Osteoblast (primary cell): ENCODE data around the gene PSG2. TPM values are rescaled to one million over a fixed set of nuclear protein-coding genes. Genes with fewer than 3 reads are reported as not detected.
"Not testable (repeated sequence)": the region's sequence is repeated elsewhere in the genome, so short reads cannot be mapped to it uniquely, and the experiment has no call there.

Experiments used
- DNase-seq: peaks from one replicate; pipeline ENCODE4 v3.0.0; 2011; ENCODE audit warnings: low spot score, mixed read lengths; ENCODE audit not compliant: insufficient read length; ENCODE audit errors: missing footprints
- H2AFZ ChIP-seq: 2 replicates; pipeline ENCODE4 v1.6.0; 2011; ENCODE audit warnings: mild to moderate bottlenecking, low read length
- H3K27ac ChIP-seq: 2 replicates; pipeline ENCODE4 v1.5.1; 2011; ENCODE audit warnings: mild to moderate bottlenecking, low read depth, low read length, moderate library complexity
- H3K27me3 ChIP-seq: 2 replicates; pipeline ENCODE4 v1.6.0; 2012; ENCODE audit warnings: mild to moderate bottlenecking, control low read depth, inconsistent platforms, low read length, moderate library complexity; ENCODE audit not compliant: insufficient read depth
- H3K36me3 ChIP-seq: 2 replicates; pipeline ENCODE4 v1.5.1; 2011; ENCODE audit warnings: mild to moderate bottlenecking, low read length, control low read depth, moderate library complexity; ENCODE audit not compliant: insufficient read depth
- H3K4me1 ChIP-seq: 2 replicates; pipeline ENCODE4 v1.5.1; 2011; ENCODE audit warnings: mild to moderate bottlenecking, low read length, control low read depth, moderate library complexity; ENCODE audit not compliant: insufficient read depth
- H3K4me2 ChIP-seq: 2 replicates; pipeline ENCODE4 v1.6.0; 2011; ENCODE audit warnings: mild to moderate bottlenecking, low read length; ENCODE audit not compliant: insufficient read depth
- H3K4me3 ChIP-seq: fragments of 200-600 bp; sonication (generic); 3 replicates; pipeline ENCODE4 v1.5.1; 2012; ENCODE audit warnings: mild to moderate bottlenecking, low read length, inconsistent platforms; ENCODE audit not compliant: insufficient read depth
- H3K79me2 ChIP-seq: 2 replicates; pipeline ENCODE4 v1.6.0; 2012; ENCODE audit warnings: mild to moderate bottlenecking, low read length, control low read depth, inconsistent platforms; ENCODE audit not compliant: insufficient read depth
- H3K9me3 ChIP-seq: 2 replicates; pipeline ENCODE4 v1.5.1; 2011; ENCODE audit warnings: low read depth, low read length, control low read depth
- H4K20me1 ChIP-seq: 2 replicates; pipeline ENCODE4 v1.6.0; 2012; ENCODE audit warnings: mild to moderate bottlenecking, low read length, control low read depth; ENCODE audit not compliant: insufficient read depth
- CTCF ChIP-seq: IDR thresholded peaks from 2 replicates; pipeline ENCODE4 v1.5.1; 2011; ENCODE audit warnings: mild to moderate bottlenecking, low read depth, low read length, moderate library complexity; ENCODE audit errors: extremely low read depth
- total RNA-seq: library from RNA; depleted of rRNA; stranded (reverse); fragments of >200 nt; gene quantifications from 2 replicates; pipeline ENCODE4 v1.2.3, GENCODE V29; 2012

PSG2 gene
- total RNA-seq, 1 donor, result not detected

- peak; percentile 42 for TF ChIP-seq CTCF
- H3K36me3 ChIP-seq, H2AFZ ChIP-seq, H3K9me3 ChIP-seq, H3K27ac ChIP-seq, H3K79me2 ChIP-seq, DNase-seq, H3K27me3 ChIP-seq, H3K4me1 ChIP-seq, H3K4me3 ChIP-seq, H3K4me2 ChIP-seq, H4K20me1 ChIP-seq: not testable (repeated sequence)
Measured at GRCh38 chr19:43031645-43032044, 50.9 kb downstream of the PSG2 start.

GRCh38 chr19:43028866-43029265, 53.6 kb downstream of the PSG2 start:
- no peaks in the 10 kb centered on the region for H3K36me3 ChIP-seq
- H3K79me2 ChIP-seq, result no peaks in the 10 kb centered on the region
- H2AFZ ChIP-seq, result no peak overlapping the region
- TF ChIP-seq CTCF, result no peak
- H3K27me3 ChIP-seq, result no peaks in the 10 kb centered on the region
- H3K4me2 ChIP-seq, result no peak overlapping the region
- H3K4me3 ChIP-seq, result no peak overlapping the region
- no peaks in the 10 kb centered on the region for H3K9me3 ChIP-seq
- no peaks in the 10 kb centered on the region for H3K4me1 ChIP-seq
- no peaks in the 10 kb centered on the region for H4K20me1 ChIP-seq
- H3K27ac ChIP-seq, result no peak overlapping the region
- no peak for DNase-seq

DNA sequence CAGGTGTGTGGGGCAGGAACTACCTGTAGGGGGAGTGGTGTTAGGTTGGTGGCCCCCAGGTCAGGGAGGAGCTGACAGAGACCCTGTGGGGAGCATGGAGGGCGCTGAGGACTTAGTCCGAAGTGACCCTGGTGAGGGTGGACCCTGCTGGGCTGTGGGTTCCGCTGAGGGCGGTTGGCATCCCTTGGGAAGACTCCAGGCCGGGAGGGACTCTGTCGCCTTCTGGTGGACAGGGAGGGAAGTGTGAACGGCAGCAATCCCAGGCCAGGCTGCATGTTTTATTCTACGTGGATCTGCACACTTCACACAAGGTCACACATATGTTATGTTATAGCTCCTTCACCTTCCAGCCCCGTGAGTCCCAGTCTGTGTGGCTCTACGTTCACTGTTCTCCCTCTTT, 54.5 kb downstream of the PSG2 start:
- H3K79me2 ChIP-seq, H3K4me2 ChIP-seq, H3K27ac ChIP-seq, H3K4me1 ChIP-seq, H2AFZ ChIP-seq, H3K9me3 ChIP-seq, DNase-seq, H3K4me3 ChIP-seq, H3K36me3 ChIP-seq, H3K27me3 ChIP-seq, H4K20me1 ChIP-seq: not testable (repeated sequence)
- TF ChIP-seq CTCF, result peak; percentile 26

- H3K27me3 ChIP-seq, H3K9me3 ChIP-seq, H3K27ac ChIP-seq, H3K4me1 ChIP-seq, H3K79me2 ChIP-seq, H4K20me1 ChIP-seq, H3K4me3 ChIP-seq, H3K36me3 ChIP-seq, H3K4me2 ChIP-seq, DNase-seq, H2AFZ ChIP-seq: not testable (repeated sequence)
Measured at GRCh38 chr19:43027061-43027460, 55.4 kb downstream of the PSG2 start.

DNA sequence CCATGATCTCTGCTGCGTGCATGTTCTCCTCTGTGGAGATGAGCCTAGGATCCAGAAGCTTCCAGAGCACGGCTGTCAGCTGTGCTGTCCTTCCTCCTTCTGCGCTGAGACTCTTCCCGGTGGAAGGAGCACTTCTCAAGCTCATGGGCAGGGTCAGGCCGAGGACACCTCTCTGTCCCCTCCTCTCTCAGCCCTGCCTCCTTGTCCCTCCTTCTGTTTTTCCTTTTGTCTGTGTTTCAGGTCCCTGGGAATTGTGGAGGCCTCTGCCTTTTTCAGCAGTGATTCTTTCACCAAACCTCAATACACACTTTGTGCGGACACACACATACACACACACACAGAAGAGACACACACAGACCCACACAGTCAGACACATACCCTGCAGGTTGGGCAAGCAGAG, 56.1 kb downstream of the PSG2 start, which contains the start of gene PSG11:
Gene PSG11, minus strand, starts transcription at position 101 of the 400 bp plus-strand sequence. Its CDS starts 97 bp downstream, at position 4.
- not testable (repeated sequence) for H3K4me2 ChIP-seq, H3K9me3 ChIP-seq, H4K20me1 ChIP-seq, DNase-seq, H2AFZ ChIP-seq, H3K79me2 ChIP-seq, H3K27ac ChIP-seq, H3K4me1 ChIP-seq, H3K27me3 ChIP-seq, H3K4me3 ChIP-seq, H3K36me3 ChIP-seq

DNA sequence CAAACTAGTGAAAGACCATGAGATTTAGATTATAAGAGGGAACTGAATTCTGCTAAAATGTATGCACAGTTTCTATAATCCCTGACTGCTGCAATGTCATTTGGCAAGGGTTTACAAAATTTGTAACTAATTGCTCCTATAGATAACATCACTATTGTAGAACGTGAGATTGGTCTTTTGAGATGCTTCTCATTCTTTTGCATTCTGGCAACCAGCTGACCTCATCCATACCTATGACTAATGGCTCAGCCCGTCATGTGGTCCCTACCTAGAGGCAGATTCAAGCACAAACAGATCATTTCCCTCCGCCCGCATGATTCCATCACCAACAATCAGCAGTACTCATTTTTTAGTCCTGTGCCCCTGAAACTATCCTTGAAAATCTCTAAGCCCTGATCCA, 60.4 kb downstream of the PSG2 start:
- not testable (repeated sequence) for H3K4me3 ChIP-seq, DNase-seq, H3K27me3 ChIP-seq, H3K79me2 ChIP-seq, H3K9me3 ChIP-seq, H4K20me1 ChIP-seq, H3K36me3 ChIP-seq, H2AFZ ChIP-seq, H3K4me2 ChIP-seq
- peak overlapping the region; percentile 93 for H3K27ac ChIP-seq
- H3K4me1 ChIP-seq, result peaks cover 10% of the 10 kb centered on the region

- H4K20me1 ChIP-seq, H3K4me3 ChIP-seq, H3K9me3 ChIP-seq, H3K4me2 ChIP-seq, H2AFZ ChIP-seq, H3K36me3 ChIP-seq, H3K79me2 ChIP-seq, H3K27me3 ChIP-seq: not testable (repeated sequence)
- peak; percentile 66 for DNase-seq
- Histone ChIP-seq H3K4me1 (peaks cover 10% of the 10 kb centered on the region), H3K27ac (peak overlapping the region; percentile 93)
Measured at GRCh38 chr19:43021629-43022028, 60.9 kb downstream of the PSG2 start.
